WTC11 (cell line): Measurements from ENCODE around the gene DOP1B. TPM values are rescaled to one million over a fixed set of nuclear protein-coding genes. Genes with fewer than 3 reads are reported as not detected.
"Not testable (repeated sequence)": the region's sequence is repeated elsewhere in the genome, so short reads cannot be mapped to it uniquely, and the experiment has no call there.

Experiments used
- ATAC-seq: fragments of 200-7000 bp; cut with Tn5 transposase; 2 replicates; pipeline ENCODE4 v1.10.0; 2021; ENCODE audit warnings: mild to moderate bottlenecking, moderate library complexity
- CTCF ChIA-PET: fragments of 300-600 bp; sonication (Branson Sonifier 250); formaldehyde crosslinking; loops from one replicate; lab custom pipeline; 2021; ENCODE audit warnings: antibody characterized with exemption; lab: Charles Lee
- POLR2A ChIA-PET: fragments of 350-600 bp; sonication (Branson Sonifier 250); formaldehyde crosslinking; loops from one replicate; lab custom pipeline; 2021; ENCODE audit warnings: antibody characterized with exemption; lab: Charles Lee
- DNase-seq: peaks from one replicate; pipeline ENCODE4 v3.0.0; 2021; ENCODE audit warnings: low spot score
- H3K27ac Mint-ChIP-seq: 2 replicates; pipeline ENCODE4 v1.8.0; 2021; ENCODE audit warnings: mixed read lengths
- H3K27me3 Mint-ChIP-seq: 2 replicates; pipeline ENCODE4 v1.8.0; 2021; ENCODE audit warnings: low read depth, mild to moderate bottlenecking, moderate library complexity, mixed read lengths
- H3K36me3 Mint-ChIP-seq: 2 replicates; pipeline ENCODE4 v1.8.0; 2021; ENCODE audit warnings: mixed read lengths
- H3K4me1 Mint-ChIP-seq: 2 replicates; pipeline ENCODE4 v1.8.0; 2022; ENCODE audit warnings: mixed read lengths
- H3K4me3 Mint-ChIP-seq: 2 replicates; pipeline ENCODE4 v1.8.0; 2021; ENCODE audit warnings: mild to moderate bottlenecking, moderate library complexity, mixed read lengths
- H3K9me3 Mint-ChIP-seq: 2 replicates; pipeline ENCODE4 v1.8.0; 2021; ENCODE audit warnings: mixed read lengths
- ATF1 ChIP-seq: sonication (generic); formaldehyde crosslinking; IDR thresholded peaks from 2 replicates; pipeline ENCODE4 v1.8.1; 2023; ENCODE audit warnings: mild to moderate bottlenecking, moderate library complexity, missing genetic modification reagents
- CBFB ChIP-seq: sonication (generic); formaldehyde crosslinking; IDR thresholded peaks from 2 replicates; pipeline ENCODE4 v1.8.1; 2022; ENCODE audit warnings: mild to moderate bottlenecking, low read depth, missing genetic modification reagents
- CDX4 ChIP-seq: fragments of 250-450 bp; sonication (Bioruptor Pico); IDR thresholded peaks from 2 replicates; pipeline ENCODE4 v1.9.0; 2021; ENCODE audit warnings: moderate library complexity, mild to moderate bottlenecking, inconsistent platforms, borderline replicate concordance
- CREM ChIP-seq: sonication (generic); formaldehyde crosslinking; IDR thresholded peaks from 2 replicates; pipeline ENCODE4 v1.8.1; 2022; ENCODE audit warnings: mild to moderate bottlenecking, missing genetic modification reagents, moderate library complexity
- E2F1 ChIP-seq: sonication (generic); formaldehyde crosslinking; IDR thresholded peaks from 2 replicates; pipeline ENCODE4 v1.8.0; 2022; ENCODE audit warnings: mild to moderate bottlenecking, missing genetic modification reagents
- GABPB1 ChIP-seq: sonication (generic); formaldehyde crosslinking; IDR thresholded peaks from 2 replicates; pipeline ENCODE4 v1.8.1; 2023; ENCODE audit warnings: mild to moderate bottlenecking, missing genetic modification reagents
- IRF1 ChIP-seq: sonication (generic); formaldehyde crosslinking; IDR thresholded peaks from 2 replicates; pipeline ENCODE4 v1.8.0; 2023; ENCODE audit warnings: missing genetic modification reagents
- JUN ChIP-seq: sonication (generic); formaldehyde crosslinking; IDR thresholded peaks from 2 replicates; pipeline ENCODE4 v1.8.0; 2023; ENCODE audit warnings: mild to moderate bottlenecking, missing genetic modification reagents
- KAT7 ChIP-seq: sonication (generic); formaldehyde crosslinking; IDR thresholded peaks from 2 replicates; pipeline ENCODE4 v1.8.1; 2023; ENCODE audit warnings: missing genetic modification reagents, mild to moderate bottlenecking, borderline replicate concordance
- MAX ChIP-seq: sonication (generic); formaldehyde crosslinking; IDR thresholded peaks from 2 replicates; pipeline ENCODE4 v1.8.0; 2022; ENCODE audit warnings: mild to moderate bottlenecking, missing genetic modification reagents
- MXD4 ChIP-seq: fragments of 250-450 bp; sonication (Bioruptor Pico); IDR thresholded peaks from 2 replicates; pipeline ENCODE4 v1.8.0; 2021; ENCODE audit warnings: mild to moderate bottlenecking, moderate library complexity, borderline replicate concordance
- NR3C1 ChIP-seq: sonication (generic); formaldehyde crosslinking; conservative IDR thresholded peaks from 2 replicates; pipeline ENCODE4 v1.8.1; 2023; ENCODE audit warnings: low read depth, mild to moderate bottlenecking, missing genetic modification reagents
- PRDM15 ChIP-seq: sonication (generic); formaldehyde crosslinking; IDR thresholded peaks from 2 replicates; pipeline ENCODE4 v1.8.0; 2022; ENCODE audit warnings: missing genetic modification reagents
- RORB ChIP-seq: fragments of 250-450 bp; sonication (Bioruptor Pico); IDR thresholded peaks from 2 replicates; pipeline ENCODE4 v1.9.0; 2021; ENCODE audit warnings: mild to moderate bottlenecking
- TCF7 ChIP-seq: sonication (generic); formaldehyde crosslinking; IDR thresholded peaks from 2 replicates; pipeline ENCODE4 v1.8.0; 2022; ENCODE audit warnings: mild to moderate bottlenecking, low read depth, missing genetic modification reagents, moderate library complexity
- ZMAT4 ChIP-seq: fragments of 250-450 bp; sonication (Bioruptor Pico); IDR thresholded peaks from 2 replicates; pipeline ENCODE4 v1.9.0; 2021; ENCODE audit warnings: mild to moderate bottlenecking
- ZNF219 ChIP-seq: sonication (generic); formaldehyde crosslinking; IDR thresholded peaks from 2 replicates; pipeline ENCODE4 v1.8.0; 2023; ENCODE audit warnings: missing genetic modification reagents, mild to moderate bottlenecking, borderline replicate concordance
- ZNF232 ChIP-seq: sonication (generic); formaldehyde crosslinking; IDR thresholded peaks from 2 replicates; pipeline ENCODE4 v1.8.0; 2022; ENCODE audit warnings: mild to moderate bottlenecking, missing genetic modification reagents
- ZNF317 ChIP-seq: sonication (generic); formaldehyde crosslinking; IDR thresholded peaks from 2 replicates; pipeline ENCODE4 v1.8.1; 2023; ENCODE audit warnings: low read depth, mild to moderate bottlenecking, moderate library complexity, missing genetic modification reagents, borderline replicate concordance
- ZNF416 ChIP-seq: fragments of 250-450 bp; sonication (Bioruptor Pico); IDR thresholded peaks from 2 replicates; pipeline ENCODE4 v1.9.0; 2021; ENCODE audit warnings: mild to moderate bottlenecking, inconsistent platforms
- ZNF512 ChIP-seq: sonication (generic); formaldehyde crosslinking; IDR thresholded peaks from 2 replicates; pipeline ENCODE4 v1.8.1; 2022; ENCODE audit warnings: missing genetic modification reagents, borderline replicate concordance
- ZSCAN18 ChIP-seq: fragments of 250-450 bp; sonication (Bioruptor Pico); IDR thresholded peaks from 2 replicates; pipeline ENCODE4 v2.1.2; 2022; ENCODE audit warnings: mild to moderate bottlenecking, moderate library complexity
- total RNA-seq: library from RNA; stranded (reverse); gene quantifications from 3 replicates; pipeline ENCODE4 v1.2.3, GENCODE V29; 2021

Gene DOP1B
- total RNA-seq, 1 experiment from 2014 or later = 11.4 TPM

- TF ChIP-seq PRDM15 (CRISPR knock-in tag) (no peak), NR3C1 (CRISPR knock-in tag) (no peak), ZNF317 (no peak), ZNF416 (CRISPR knock-in tag) (no peak), ZNF232 (CRISPR knock-in tag) (no peak), IRF1 (no peak)
- TF ChIP-seq, all 79 proteins: peak for 0
These were observed 39.0 kb downstream of the DOP1B start (continued) for GRCh38 chr21:36195613-36196012.

- TF ChIP-seq RORB = no peak
- no peak for TF ChIP-seq JUN (CRISPR knock-in tag)
- TF ChIP-seq ZNF232 (CRISPR knock-in tag) = no peak
- no peak for TF ChIP-seq ZSCAN18
- TF ChIP-seq ZMAT4 (CRISPR knock-in tag) = no peak
- no peak for TF ChIP-seq MXD4 (CRISPR knock-in tag)
- TF ChIP-seq CDX4 (CRISPR knock-in tag) = no peak
- TF ChIP-seq GABPB1 (CRISPR knock-in tag) = no peak
- no peak for TF ChIP-seq MAX (CRISPR knock-in tag)
- TF ChIP-seq ZNF512 (CRISPR knock-in tag) = no peak
- no peak for TF ChIP-seq CREM (CRISPR knock-in tag)
- TF ChIP-seq TCF7 (CRISPR knock-in tag) = no peak
- TF ChIP-seq KAT7 (CRISPR knock-in tag) = no peak
- no peak for TF ChIP-seq ZNF219
- TF ChIP-seq ATF1 (CRISPR knock-in tag) = no peak
- TF ChIP-seq CBFB = no peak
- no peak for TF ChIP-seq E2F1 (CRISPR knock-in tag)
- no peak for TF ChIP-seq ZNF416 (CRISPR knock-in tag)
- TF ChIP-seq, all 79 proteins: peak for 0
- Mint-ChIP-seq H3K9me3 (peaks cover 5% of the 10 kb centered on the region; the same call in 1 of the 2 replicates), H3K4me3 (no peak overlapping the region), H3K27me3 (no peaks in the 10 kb centered on the region), H3K4me1 (no peaks in the 10 kb centered on the region), H3K27ac (no peak overlapping the region), H3K36me3 (peaks cover 3% of the 10 kb centered on the region; the same call in 1 of the 2 replicates)
- DNase-seq (no peak), ATAC-seq (no peak)
- ChIA-PET CTCF (interaction anchor here (1.7 kb wide), 1 partner anchor 11 kb away, joined by 9 read pairs; no protein-coding TSS in a partner anchor), POLR2A (no interaction called here)
These were observed 42.4 kb downstream of the DOP1B start for GRCh38 chr21:36199021-36199420.

- H3K27me3 Mint-ChIP-seq, DNase-seq, POLR2A ChIA-PET, H3K27ac Mint-ChIP-seq, H3K9me3 Mint-ChIP-seq, H3K36me3 Mint-ChIP-seq, H3K4me1 Mint-ChIP-seq, H3K4me3 Mint-ChIP-seq, ATAC-seq: not testable (repeated sequence)
- CTCF ChIA-PET = interaction anchor here (1.7 kb wide), 1 partner anchor 10 kb away, joined by 9 read pairs; no protein-coding TSS in a partner anchor
These were observed 43.0 kb downstream of the DOP1B start for GRCh38 chr21:36199575-36199974.
